Amniotic stem cell (primary cell): ENCODE measurements around the gene APOM.

Experiments
- DNase-seq: peaks from one replicate; lab custom pipeline; 2025; lab: John Stamatoyannopoulos, UW

APOM gene

DNA sequence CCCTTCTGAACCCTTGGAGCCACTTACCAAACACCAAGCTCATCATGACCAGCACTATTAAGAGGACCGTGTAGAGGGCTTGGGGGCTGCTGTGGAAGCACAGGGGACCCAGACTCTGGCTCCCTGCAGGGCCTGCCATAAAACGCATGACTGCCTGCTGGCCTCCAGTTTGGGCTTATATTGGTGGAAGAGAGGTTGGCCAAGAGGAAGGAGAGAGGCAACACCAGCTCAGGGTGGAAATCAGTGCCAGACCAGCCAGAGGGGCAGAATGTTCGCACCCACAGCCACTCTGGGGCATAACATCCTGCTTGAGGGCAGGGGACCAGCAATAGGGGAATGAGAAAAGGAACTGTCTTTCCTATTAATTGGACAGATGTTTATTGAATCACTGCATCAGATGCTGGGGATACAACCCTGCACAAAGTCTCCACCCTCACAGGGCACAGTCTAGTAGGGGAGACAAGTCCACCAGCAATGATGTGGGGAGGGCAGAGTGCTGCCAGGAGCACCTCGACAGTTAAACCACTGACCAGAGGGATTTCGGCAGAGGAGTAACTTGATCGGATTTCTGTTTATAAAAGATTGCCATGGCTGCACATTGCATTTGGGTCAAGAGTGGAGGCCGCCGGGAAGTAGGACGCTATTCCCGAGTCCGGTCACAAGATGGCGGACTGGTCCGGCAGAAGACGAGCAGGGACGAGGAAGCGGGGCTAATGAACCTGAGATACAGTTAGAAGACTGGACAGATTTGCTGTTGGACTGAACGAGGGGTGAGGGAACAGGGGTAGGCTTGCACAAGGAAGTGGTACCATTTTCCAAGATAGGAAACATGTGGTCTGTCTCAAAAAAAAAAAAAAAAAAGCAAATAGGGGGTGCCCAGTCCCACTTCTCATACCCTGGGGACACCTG is 24.8 kb downstream of the APOM start, which contains the start of gene LY6G5C:
TSS of gene LY6G5C (minus strand) at position 842 of the 909 bp plus-strand sequence. CDS start at position 148, 694 bp downstream.
- peak; percentile 75 for DNase-seq

DNA sequence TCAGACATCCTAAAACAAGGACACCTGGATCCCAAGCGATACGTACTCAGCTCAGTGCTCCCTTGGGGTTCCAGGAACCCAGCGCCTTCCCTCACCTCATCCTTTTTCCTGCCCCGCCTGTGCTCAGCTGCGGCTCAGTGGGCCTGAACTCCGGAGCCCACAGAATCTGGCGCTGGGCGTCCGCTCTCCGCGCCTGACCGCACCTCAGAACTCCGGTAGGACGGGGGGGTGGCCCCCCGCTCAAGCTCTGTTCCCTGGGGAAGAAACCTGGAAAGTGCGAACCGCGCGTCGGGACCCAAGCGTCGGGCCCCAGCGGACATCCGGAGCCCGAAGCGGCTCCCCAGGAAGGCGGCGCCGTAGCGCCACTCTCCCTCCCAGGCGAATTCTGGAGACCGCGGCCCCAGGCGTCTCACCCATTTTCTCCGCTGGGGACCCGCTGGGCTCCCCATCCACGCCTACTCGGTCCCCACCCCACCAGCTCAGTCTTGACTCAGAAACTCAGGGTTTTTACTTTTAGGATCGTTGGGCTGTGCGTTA is 25.5 kb downstream of the APOM start:
- DNase-seq = no peak

DNA sequence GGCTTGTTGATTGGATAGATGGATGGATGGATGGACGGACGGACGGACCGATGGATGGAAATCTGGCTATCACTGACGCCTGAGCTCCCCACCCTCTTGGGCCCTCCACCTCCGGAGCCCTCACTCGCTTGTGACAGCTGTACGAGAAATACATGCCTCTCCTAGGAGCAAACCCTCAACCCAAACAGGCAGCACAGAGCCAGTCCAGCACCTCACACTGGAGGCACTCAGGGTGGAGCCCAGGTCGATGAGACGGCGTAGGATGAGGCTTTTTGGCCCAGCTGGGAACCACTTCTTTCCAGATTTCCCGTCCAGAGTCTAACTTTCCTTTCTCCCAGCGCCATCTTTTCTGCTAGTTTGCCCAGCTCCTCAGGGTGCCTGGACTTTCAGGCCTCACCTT is 27.9 kb downstream of the APOM start:
- no peak for DNase-seq

- DNase-seq = no peak
These were observed 30.8 kb downstream of the APOM start for GRCh38 chr6:31686483-31686882.

DNA sequence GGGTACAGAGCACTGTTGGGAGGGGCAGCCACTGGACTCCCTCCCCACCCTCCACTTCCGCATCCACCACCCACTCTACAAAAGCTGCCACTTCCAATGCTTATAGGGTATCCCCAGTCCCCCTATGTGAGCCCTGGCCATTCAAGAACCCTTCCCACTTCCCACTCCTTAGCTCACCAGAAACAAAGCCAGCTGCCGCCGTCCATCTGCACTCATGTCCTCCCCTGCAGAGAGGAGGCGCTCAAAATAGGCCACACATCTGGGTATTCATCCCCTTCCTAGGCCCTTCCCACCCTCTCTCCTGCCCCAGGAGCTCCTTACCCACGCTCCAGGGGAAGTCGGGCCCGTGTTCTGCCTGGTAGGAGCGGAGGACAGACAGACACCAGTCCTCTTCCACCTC is 31.6 kb downstream of the APOM start:
- no peak for DNase-seq

GRCh38 chr6:31687860-31688693 is 32.4 kb downstream of the APOM start:
- no peak for DNase-seq

DNA sequence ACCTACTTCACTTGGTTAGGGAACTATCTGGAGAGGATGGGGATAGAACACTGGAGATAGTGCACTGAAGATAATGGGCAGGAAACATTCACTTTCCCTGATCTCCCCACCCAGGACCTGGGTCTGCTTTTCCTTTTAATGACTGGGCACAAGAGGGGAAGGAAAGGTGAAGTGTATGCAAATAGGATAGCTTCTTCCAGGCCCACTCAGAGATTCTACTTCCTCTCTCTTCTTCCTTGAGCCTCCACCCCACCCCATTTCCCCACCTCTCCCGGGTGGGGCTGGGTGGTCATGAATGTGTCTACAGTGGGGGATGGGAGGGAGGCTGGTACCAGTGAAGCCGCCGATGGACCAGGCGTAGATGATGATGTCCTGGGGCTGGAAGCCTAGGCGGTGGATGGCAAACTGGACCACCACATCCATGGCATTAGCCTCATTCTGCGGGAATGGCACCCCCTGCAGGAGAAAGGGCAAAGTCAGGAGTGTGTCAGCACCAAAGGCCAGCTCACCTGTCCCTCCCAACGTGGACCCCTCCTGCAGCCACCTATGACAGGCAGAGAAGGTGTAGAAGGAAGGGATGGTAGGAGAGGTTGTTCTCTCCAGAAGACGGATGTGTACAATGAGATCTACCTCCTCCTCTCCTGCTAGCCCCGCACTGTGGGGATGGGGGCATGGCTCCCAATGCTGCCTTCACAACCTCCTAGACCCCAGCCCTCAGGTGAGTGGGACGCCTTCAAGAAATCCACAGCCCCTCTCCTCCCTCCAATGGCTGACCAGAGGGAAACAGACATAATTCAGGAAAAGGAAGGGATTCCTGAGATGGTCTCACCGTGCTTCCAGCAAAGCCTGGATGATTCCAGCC is 33.8 kb downstream of the APOM start:
- no peak for DNase-seq

GRCh38 chr6:31690231-31691077 is 34.8 kb downstream of the APOM start:
- DNase-seq = no peak

DNA sequence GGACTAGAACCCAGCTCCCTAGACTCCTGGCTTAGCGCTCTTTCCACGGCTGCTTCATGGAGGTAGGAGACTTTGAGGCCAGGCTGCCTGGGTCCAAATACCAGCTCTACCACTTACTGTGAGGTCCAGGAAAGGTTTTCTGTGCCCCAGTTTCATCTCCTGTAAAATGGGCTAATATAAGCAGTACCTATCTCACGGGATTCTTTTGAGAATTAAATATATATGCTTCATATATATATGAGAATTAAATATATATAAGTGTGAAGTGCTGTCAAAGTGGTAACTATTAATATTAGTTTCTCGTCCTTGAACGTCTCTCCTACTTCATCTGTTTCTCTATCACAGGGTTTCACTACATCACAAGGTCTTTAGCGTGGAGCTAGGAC is 35.4 kb downstream of the APOM start:
- DNase-seq = no peak

DNA sequence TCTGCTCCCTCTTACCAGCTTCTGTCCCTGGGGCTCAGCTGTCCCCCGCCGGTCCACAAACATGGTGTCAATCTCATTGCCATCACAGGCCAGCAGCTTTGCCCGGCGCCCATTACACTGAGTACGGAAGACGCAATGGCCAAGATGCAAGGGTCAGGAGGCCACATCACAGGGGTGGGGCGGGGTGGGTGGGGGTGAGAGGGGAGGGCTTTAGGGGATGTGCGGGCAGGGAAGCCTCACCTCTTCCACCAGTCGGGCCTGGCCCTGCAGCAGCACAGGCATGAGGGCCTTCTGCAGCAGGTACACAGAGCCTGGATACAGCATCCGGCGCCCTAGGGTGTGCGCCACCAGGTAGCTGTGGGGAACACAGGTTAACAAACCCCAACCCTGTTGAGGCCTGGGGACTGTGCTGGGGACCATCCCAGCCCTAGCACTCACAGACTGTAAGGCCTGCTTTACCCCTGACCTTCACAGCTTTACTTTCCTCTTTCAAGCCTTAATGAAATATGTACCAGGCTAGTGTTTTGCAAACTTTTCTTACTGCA is 35.9 kb downstream of the APOM start:
- DNase-seq = no peak

DNA sequence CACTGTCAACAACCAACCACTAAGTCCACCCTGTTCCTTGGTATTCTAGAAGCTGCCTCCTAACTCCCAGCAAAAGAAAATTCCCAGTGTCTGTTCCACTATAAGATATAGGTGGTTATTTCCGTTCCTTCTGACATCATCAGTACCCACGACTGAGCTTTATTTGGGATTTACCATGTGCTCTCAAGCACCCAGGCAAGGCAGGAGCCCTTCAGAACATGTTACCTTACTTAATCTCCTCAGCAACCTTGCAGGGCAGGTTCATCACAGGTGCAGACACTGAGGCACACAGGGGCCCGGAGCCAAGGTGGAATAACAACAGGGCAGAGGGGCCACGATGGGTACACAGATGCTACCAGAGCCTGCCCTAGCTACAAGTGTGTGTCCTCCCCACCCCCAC is 36.7 kb downstream of the APOM start:
- DNase-seq = no peak

DNA sequence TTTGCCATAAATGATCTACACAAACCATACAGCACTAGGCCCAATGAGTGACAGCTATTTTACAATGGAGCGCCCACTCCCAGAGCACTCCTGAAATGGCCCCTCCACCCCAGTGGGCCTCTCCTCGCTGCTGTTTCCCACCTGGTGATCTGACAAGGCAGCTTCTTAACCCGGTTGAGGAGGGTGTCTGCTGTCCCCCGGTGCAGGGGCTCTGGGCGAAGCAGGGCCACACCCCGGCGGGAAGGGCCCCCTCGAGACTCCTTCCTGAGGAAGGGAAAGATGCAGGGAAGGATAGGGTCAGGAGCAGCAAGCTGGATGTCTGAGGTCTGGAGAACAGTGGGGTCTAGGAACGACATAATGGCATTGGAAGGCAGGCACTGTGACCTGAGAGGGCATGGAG is 37.2 kb downstream of the APOM start:
- no peak for DNase-seq

GRCh38 chr6:31693535-31693934 is 37.8 kb downstream of the APOM start:
- no peak for DNase-seq

- DNase-seq = no peak
These were observed 41.9 kb downstream of the APOM start for GRCh38 chr6:31697555-31697954.

- DNase-seq = no peak
These were observed 45.2 kb downstream of the APOM start for GRCh38 chr6:31700740-31701401.

GRCh38 chr6:31701666-31702404 is 46.1 kb downstream of the APOM start:
- DNase-seq = no peak

GRCh38 chr6:31702405-31702818 is 46.7 kb downstream of the APOM start:
- no peak for DNase-seq

DNA sequence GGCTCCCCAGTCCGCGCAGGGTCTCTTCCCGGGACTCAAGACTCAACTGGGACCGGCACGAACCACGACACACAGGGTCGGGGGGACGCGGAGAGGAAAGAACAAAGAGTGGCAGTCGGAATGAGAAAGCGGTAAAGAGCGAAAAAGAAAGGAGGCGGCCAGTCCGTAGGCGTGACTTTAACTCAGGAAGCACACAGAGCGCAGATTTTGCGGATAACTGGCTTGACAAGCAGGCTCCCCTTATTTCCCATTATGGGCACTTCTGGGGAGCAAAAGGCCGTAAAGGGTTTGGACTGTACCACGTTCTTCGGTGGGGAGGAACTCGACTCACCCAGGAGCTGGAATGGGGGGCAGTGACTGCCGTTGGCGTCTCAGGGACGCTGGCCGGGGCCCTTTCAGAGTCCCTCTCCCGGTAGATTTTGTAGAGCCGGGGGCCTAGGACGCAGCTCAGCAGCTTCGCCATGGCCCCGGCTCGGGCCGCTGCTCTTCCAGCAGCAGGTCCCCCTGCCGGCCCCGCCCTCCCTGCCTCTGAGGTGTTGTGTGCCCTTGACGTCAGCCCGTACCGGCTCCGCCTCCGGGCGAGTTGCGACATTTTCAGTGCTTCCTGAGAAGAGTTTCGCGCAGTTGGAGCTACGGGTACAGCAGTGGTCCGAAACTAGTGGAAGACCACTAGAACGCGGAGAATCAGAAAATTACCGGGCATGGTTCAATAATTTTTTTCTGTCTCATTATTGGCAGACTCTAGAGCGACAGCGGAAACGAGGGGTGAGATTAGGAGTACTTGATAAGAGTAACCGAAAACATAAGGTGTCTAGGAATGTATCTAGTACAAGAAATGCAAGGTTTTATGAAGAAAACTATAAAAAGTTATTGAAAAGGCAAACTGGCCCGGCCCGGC is 47.4 kb downstream of the APOM start, which contains the start of gene ABHD16A:
TSS of gene ABHD16A (minus strand) at position 506 of the 898 bp plus-strand sequence. CDS start at position 463, 43 bp downstream.
- peak; percentile 87 for DNase-seq
